MCF 10A (cell line): Measurements from ENCODE around the gene HEPN1. TPM values are rescaled to one million over a fixed set of nuclear protein-coding genes. Genes with fewer than 3 reads are reported as not detected.

ENCODE experiments used
- BruUV-seq: library from RNA; stranded (reverse); fragments of 400-500 nt; replicated peaks from 2 replicates; lab custom pipeline; 2021; lab: Mats Ljungman, UMichigan
- CTCF ChIA-PET: fragments of 300-600 bp; sonication (Branson Sonifier 250); formaldehyde crosslinking; extraction: SDS; loops from one replicate; lab custom pipeline; 2021; ENCODE audit warnings: antibody characterized with exemption, inconsistent platforms; lab: Yijun Ruan, JAX
- POLR2A ChIA-PET: fragments of 300-600, 350-650 bp; sonication (Branson Sonifier 250); formaldehyde crosslinking; extraction: SDS; loops from one replicate; lab custom pipeline; 2020; ENCODE audit warnings: antibody characterized with exemption, inconsistent platforms; lab: Yijun Ruan, JAX
- DNase-seq: peaks from one replicate; pipeline ENCODE4 v3.0.0-alpha.2; 2018; ENCODE audit not compliant: unreplicated experiment
- H3K27ac Mint-ChIP-seq: one replicate; pipeline ENCODE4 v1.8.0; 2022; ENCODE audit warnings: mild to moderate bottlenecking, low read depth, mixed read lengths; ENCODE audit not compliant: unreplicated experiment
- H3K27me3 Mint-ChIP-seq: one replicate; pipeline ENCODE4 v1.8.0; 2022; ENCODE audit warnings: mixed read lengths; ENCODE audit not compliant: insufficient read depth, unreplicated experiment
- H3K36me3 Mint-ChIP-seq: one replicate; pipeline ENCODE4 v1.8.0; 2022; ENCODE audit warnings: mild to moderate bottlenecking, moderate library complexity, mixed read lengths; ENCODE audit not compliant: insufficient read depth, unreplicated experiment
- H3K4me1 Mint-ChIP-seq: one replicate; pipeline ENCODE4 v1.8.0; 2022; ENCODE audit warnings: mixed read lengths; ENCODE audit not compliant: insufficient read depth, unreplicated experiment
- H3K4me3 Mint-ChIP-seq: one replicate; pipeline ENCODE4 v1.8.0; 2022; ENCODE audit warnings: mild to moderate bottlenecking, moderate library complexity, mixed read lengths; ENCODE audit not compliant: unreplicated experiment
- H3K9me3 Mint-ChIP-seq: one replicate; pipeline ENCODE4 v1.8.0; 2022; ENCODE audit warnings: mixed read lengths; ENCODE audit not compliant: unreplicated experiment
- intact Hi-C: fragments of 100-400 bp; cut with micrococcal nuclease; formaldehyde crosslinking; loops from 2 replicates; pipeline ENCODE4 v1.14.1; 2022
- total RNA-seq: library from RNA; stranded (reverse); gene quantifications from 2 replicates; pipeline ENCODE4 v1.2.3, GENCODE V29; 2022
- TF ChIP-seq, protein P1 (sequence below): fragments of 200-600 bp; IDR thresholded peaks from one replicate; pipeline ENCODE4 v1.8.0; 2022; ENCODE audit warnings: antibody characterized with exemption, mild to moderate bottlenecking; ENCODE audit not compliant: unreplicated experiment

Gene HEPN1
- total RNA-seq, 1 experiment from 2014 or later, result not detected

DNA sequence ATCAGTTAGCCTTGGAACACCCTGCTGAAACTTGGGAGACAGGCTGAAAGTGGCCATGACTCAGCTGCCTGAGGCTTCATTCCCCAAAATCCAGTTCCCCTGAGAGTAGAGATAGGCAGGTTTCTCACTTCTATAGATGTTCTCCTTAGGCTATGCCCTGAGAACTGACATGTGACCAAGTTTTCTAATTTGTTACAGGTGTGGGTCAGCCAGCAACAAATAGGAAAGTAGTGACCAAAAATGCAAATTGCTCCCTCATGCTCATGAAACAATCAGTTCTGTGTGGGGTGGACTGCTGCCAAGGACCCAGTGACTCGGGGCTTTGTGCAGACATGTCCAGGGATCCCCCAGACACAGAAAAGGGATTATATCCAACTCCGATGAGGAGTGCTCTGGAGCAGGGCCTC lies 27.7 kb downstream of the HEPN1 start:
- peak; percentile 70 for DNase-seq
- intact Hi-C loops, result no loop called here
- Mint-ChIP-seq H3K9me3 (peaks cover 10% of the 10 kb centered on the region), H3K27ac (peak overlapping the region; percentile 24), H3K4me3 (no peak overlapping the region), H3K27me3 (no peaks in the 10 kb centered on the region), H3K4me1 (peaks cover 9% of the 10 kb centered on the region), H3K36me3 (no peaks in the 10 kb centered on the region)
- ChIA-PET POLR2A (interaction anchor here (0.9 kb wide), 1 partner anchor 16 kb away, joined by 3 read pairs; no protein-coding TSS in a partner anchor), CTCF (interaction anchor here (0.5 kb wide), 1 partner anchor 1363 kb away, joined by 3 read pairs; no protein-coding TSS in a partner anchor)
- TF ChIP-seq, protein P1, sequence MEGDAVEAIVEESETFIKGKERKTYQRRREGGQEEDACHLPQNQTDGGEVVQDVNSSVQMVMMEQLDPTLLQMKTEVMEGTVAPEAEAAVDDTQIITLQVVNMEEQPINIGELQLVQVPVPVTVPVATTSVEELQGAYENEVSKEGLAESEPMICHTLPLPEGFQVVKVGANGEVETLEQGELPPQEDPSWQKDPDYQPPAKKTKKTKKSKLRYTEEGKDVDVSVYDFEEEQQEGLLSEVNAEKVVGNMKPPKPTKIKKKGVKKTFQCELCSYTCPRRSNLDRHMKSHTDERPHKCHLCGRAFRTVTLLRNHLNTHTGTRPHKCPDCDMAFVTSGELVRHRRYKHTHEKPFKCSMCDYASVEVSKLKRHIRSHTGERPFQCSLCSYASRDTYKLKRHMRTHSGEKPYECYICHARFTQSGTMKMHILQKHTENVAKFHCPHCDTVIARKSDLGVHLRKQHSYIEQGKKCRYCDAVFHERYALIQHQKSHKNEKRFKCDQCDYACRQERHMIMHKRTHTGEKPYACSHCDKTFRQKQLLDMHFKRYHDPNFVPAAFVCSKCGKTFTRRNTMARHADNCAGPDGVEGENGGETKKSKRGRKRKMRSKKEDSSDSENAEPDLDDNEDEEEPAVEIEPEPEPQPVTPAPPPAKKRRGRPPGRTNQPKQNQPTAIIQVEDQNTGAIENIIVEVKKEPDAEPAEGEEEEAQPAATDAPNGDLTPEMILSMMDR, result no peak
- no TSS peak for BruUV-seq

DNA sequence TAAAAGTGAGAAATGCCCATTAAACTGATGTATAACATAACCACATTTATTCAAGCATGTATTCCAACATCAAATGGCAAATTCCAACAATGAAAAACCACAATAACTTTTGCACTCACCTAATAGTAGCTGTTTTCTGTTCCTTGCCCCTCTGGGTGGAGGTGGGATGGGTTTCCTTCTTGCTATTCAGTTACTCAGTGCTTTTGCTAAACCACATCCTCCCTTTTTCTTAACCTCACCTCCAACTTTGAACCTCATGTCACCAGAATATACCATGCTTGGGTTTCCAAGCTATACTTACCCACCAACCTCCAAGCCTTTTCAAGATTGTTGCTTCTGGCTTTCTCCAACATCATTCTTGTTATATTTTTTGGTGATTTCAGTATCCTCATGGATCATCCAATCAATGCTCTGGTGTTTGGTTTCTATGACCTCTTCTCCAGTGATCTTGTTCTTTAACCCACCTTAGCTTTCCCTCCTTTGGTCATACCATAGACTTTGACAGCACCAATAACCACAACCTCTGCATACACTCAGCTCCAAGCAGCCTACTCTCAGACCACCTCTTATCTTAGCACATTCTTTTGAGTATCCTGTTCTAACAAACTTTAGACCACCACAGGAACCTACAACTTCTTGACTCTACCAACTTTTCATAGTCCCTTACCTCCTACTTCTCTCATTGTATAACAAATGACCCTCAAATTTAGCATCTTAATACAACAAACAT lies 31.7 kb downstream of the HEPN1 start:
- Mint-ChIP-seq H3K9me3 (peaks cover 10% of the 10 kb centered on the region), H3K4me1 (peaks cover 15% of the 10 kb centered on the region), H3K27ac (no peak overlapping the region), H3K36me3 (no peaks in the 10 kb centered on the region), H3K4me3 (no peak overlapping the region), H3K27me3 (no peaks in the 10 kb centered on the region)
- intact Hi-C loops, result no loop called here
- ChIA-PET POLR2A (interaction anchor here (0.6 to 5.0 kb wide), 5 partner anchors 50 to 1267 kb away, joined by 3 to 43 read pairs (median 3); partner anchors contain the start of gene ROBO4), CTCF (interaction anchor here (0.5 to 1.2 kb wide), 6 partner anchors 13 to 648 kb away, joined by 3 to 4 read pairs (median 3); no protein-coding TSS in a partner anchor)
- TF ChIP-seq, protein P1, result no peak
- no peak for DNase-seq
- no TSS peak for BruUV-seq

DNA sequence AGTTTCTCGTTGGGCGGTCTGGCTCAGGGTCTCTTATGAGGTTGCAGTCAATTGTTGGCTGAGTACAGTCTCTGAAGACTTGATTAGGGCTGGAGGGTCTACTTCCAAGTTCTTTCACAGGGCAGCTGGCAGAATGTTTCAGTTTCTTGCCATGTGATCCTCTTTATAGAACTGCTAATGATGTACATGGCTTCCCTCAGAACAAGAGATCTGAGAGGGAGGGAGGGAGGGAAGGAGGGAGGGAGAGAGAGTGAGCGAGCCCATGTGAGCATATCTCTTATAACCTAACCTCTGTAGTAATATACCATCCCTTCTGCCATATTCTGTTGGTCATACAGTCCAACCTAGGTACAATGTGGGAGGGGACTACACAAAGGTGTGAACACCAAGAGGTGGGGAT lies 32.3 kb downstream of the HEPN1 start:
- no peaks in the 10 kb centered on the region for H3K36me3 Mint-ChIP-seq
- H3K27ac Mint-ChIP-seq, result no peak overlapping the region
- CTCF ChIA-PET, result interaction anchor here (0.6 kb wide), 1 partner anchor 82 kb away, joined by 3 read pairs; no protein-coding TSS in a partner anchor
- TF ChIP-seq, protein P1, result no peak
- H3K9me3 Mint-ChIP-seq, result peaks cover 10% of the 10 kb centered on the region
- BruUV-seq, result no TSS peak
- H3K4me3 Mint-ChIP-seq, result no peak overlapping the region
- H3K4me1 Mint-ChIP-seq, result peaks cover 15% of the 10 kb centered on the region
- intact Hi-C loops, result no loop called here
- no peak for DNase-seq
- POLR2A ChIA-PET, result interaction anchor here (0.7 to 5.0 kb wide), 2 partner anchors 51 to 616 kb away, joined by 3 to 43 read pairs; partner anchors contain the start of gene ROBO4
- H3K27me3 Mint-ChIP-seq, result no peaks in the 10 kb centered on the region
